HEK293 (cell line): Measurements from ENCODE around the gene DSCAM.

Source experiments
- CTCF ChIA-PET: fragments of 350-600 bp; formaldehyde crosslinking; extraction: SDS; loops from one replicate; lab custom pipeline; 2021; ENCODE audit warnings: antibody characterized with exemption; lab: Yijun Ruan, JAX
- POLR2A ChIA-PET: fragments of 300-600 bp; formaldehyde crosslinking; extraction: SDS; loops from one replicate; lab custom pipeline; 2020; ENCODE audit warnings: antibody characterized with exemption, inconsistent platforms; lab: Yijun Ruan, JAX
- H3K27ac ChIP-seq: fragments of 200-500 bp; sonication (Bioruptor generic); 2 replicates; pipeline ENCODE4 v1.5.1; 2014; ENCODE audit warnings: low read depth, low read length, control low read depth, inconsistent platforms; ENCODE audit errors: extremely low read depth
- H3K36me3 ChIP-seq, 2 experiments: fragments of 200-500 bp in 1 of 2; sonication (Bioruptor generic) in 1 of 2; 1 replicate in 1 of 2; 2 replicates in 1 of 2; pipeline ENCODE4 v1.5.1; 2014 to 2017; ENCODE audit warnings: inconsistent platforms in 2 of 2, low read length in 2 of 2; ENCODE audit not compliant: control insufficient read depth in 2 of 2, insufficient read depth in 1 of 2
- H3K4me1 ChIP-seq: fragments of 200-500 bp; sonication (Bioruptor generic); 2 replicates; pipeline ENCODE4 v1.5.1; 2014; ENCODE audit warnings: mild to moderate bottlenecking, low read length, inconsistent platforms; ENCODE audit not compliant: control insufficient read depth, insufficient read depth
- H3K4me3 ChIP-seq: 2 replicates; pipeline ENCODE4 v1.5.1; 2011; ENCODE audit warnings: low read depth, mild to moderate bottlenecking, control low read depth, low read length, moderate library complexity
- H3K9me3 ChIP-seq: fragments of 200-500 bp; sonication (Bioruptor generic); 2 replicates; pipeline ENCODE4 v1.5.1; 2014; ENCODE audit warnings: low read depth, low read length, inconsistent platforms; ENCODE audit not compliant: control insufficient read depth, insufficient read depth
- GFI1B ChIP-seq: fragments of 450-650 bp; formaldehyde crosslinking; IDR thresholded peaks from 2 replicates; pipeline ENCODE4 v1.5.1; 2016; ENCODE audit warnings: missing biosample characterization, missing genetic modification characterization
- GLI4 ChIP-seq: fragments of 450-650 bp; formaldehyde crosslinking; IDR thresholded peaks from 2 replicates; pipeline ENCODE4 v1.5.1; 2016; ENCODE audit warnings: missing biosample characterization, missing genetic modification characterization
- MZF1 ChIP-seq: fragments of 450-650 bp; formaldehyde crosslinking; IDR thresholded peaks from 2 replicates; pipeline ENCODE4 v1.5.1; 2017; ENCODE audit warnings: missing biosample characterization, missing genetic modification characterization, borderline replicate concordance
- PATZ1 ChIP-seq: fragments of 450-650 bp; formaldehyde crosslinking; IDR thresholded peaks from 2 replicates; pipeline ENCODE4 v1.5.1; 2016; ENCODE audit warnings: missing biosample characterization, missing genetic modification characterization
- PRDM10 ChIP-seq: fragments of 450-650 bp; formaldehyde crosslinking; IDR thresholded peaks from 2 replicates; pipeline ENCODE4 v1.5.1; 2016; ENCODE audit warnings: missing biosample characterization, missing genetic modification characterization
- SALL2 ChIP-seq: fragments of 450-650 bp; formaldehyde crosslinking; IDR thresholded peaks from 2 replicates; pipeline ENCODE4 v1.5.0; 2017; ENCODE audit warnings: missing biosample characterization, mild to moderate bottlenecking, missing genetic modification characterization, borderline replicate concordance
- YY1 ChIP-seq: fragments of 450-650 bp; formaldehyde crosslinking; IDR thresholded peaks from 2 replicates; pipeline ENCODE4 v1.5.1; 2018; ENCODE audit warnings: missing biosample characterization, missing genetic modification characterization
- ZNF174 ChIP-seq: fragments of 450-650 bp; formaldehyde crosslinking; IDR thresholded peaks from 2 replicates; pipeline ENCODE4 v1.5.0; 2017; ENCODE audit warnings: missing biosample characterization, mild to moderate bottlenecking, missing genetic modification characterization
- ZNF175 ChIP-seq: fragments of 450-650 bp; formaldehyde crosslinking; IDR thresholded peaks from 2 replicates; pipeline ENCODE4 v1.5.1; 2016; ENCODE audit warnings: missing biosample characterization, missing genetic modification characterization
- ZNF223 ChIP-seq: fragments of 450-650 bp; formaldehyde crosslinking; IDR thresholded peaks from 2 replicates; pipeline ENCODE4 v1.5.1; 2016; ENCODE audit warnings: missing biosample characterization, missing genetic modification characterization
- ZNF23 ChIP-seq: fragments of 450-650 bp; formaldehyde crosslinking; IDR thresholded peaks from 2 replicates; pipeline ENCODE4 v1.5.1; 2016; ENCODE audit warnings: missing biosample characterization, missing genetic modification characterization, borderline replicate concordance
- ZNF324 ChIP-seq: fragments of 450-650 bp; formaldehyde crosslinking; IDR thresholded peaks from 2 replicates; pipeline ENCODE4 v1.5.1; 2016; ENCODE audit warnings: missing biosample characterization, missing genetic modification characterization
- ZNF366 ChIP-seq: fragments of 450-650 bp; formaldehyde crosslinking; conservative IDR thresholded peaks from 2 replicates; pipeline ENCODE4 v1.5.1; 2016; ENCODE audit warnings: missing biosample characterization, missing genetic modification characterization
- ZNF513 ChIP-seq: fragments of 450-650 bp; IDR thresholded peaks from 2 replicates; pipeline ENCODE4 v1.5.1; 2018; ENCODE audit warnings: missing biosample characterization, missing genetic modification characterization
- ZNF558 ChIP-seq: fragments of 450-650 bp; formaldehyde crosslinking; IDR thresholded peaks from 2 replicates; pipeline ENCODE4 v1.5.1; 2016; ENCODE audit warnings: missing biosample characterization, missing genetic modification characterization
- ZNF600 ChIP-seq: fragments of 450-650 bp; formaldehyde crosslinking; IDR thresholded peaks from 2 replicates; pipeline ENCODE4 v1.5.1; 2016; ENCODE audit warnings: missing biosample characterization, missing genetic modification characterization
- ZNF792 ChIP-seq: fragments of 450-650 bp; formaldehyde crosslinking; IDR thresholded peaks from 2 replicates; pipeline ENCODE4 v1.5.1; 2016; ENCODE audit warnings: missing biosample characterization, missing genetic modification characterization
- ZSCAN16 ChIP-seq: fragments of 450-650 bp; formaldehyde crosslinking; IDR thresholded peaks from 2 replicates; pipeline ENCODE4 v1.5.1; 2016; ENCODE audit warnings: missing biosample characterization, missing genetic modification characterization
- TF ChIP-seq, protein P1 (sequence below): fragments of 450-650 bp; formaldehyde crosslinking; IDR thresholded peaks from 2 replicates; pipeline ENCODE4 v1.5.1; 2017; ENCODE audit warnings: missing biosample characterization, missing genetic modification characterization

DSCAM gene

DNA sequence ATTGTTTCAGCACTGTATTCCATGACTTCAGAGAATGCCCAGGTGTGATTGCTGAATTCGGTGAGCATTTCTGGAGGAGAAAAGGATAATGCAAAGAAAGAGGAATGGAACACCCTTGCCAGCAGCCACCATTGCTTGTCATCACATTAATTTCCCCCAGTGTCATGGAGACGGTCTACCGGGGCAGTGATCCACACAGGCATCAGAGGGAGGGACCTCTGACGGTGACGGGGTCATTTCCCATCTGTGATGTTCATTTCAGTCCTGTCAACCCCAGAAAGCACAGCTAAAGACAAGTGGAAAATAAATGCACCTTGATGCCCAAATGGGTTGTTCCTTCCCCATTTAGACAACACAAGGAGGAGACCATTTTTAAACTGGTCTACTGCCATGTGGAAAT is 603.3 kb downstream of the DSCAM start:
- Histone ChIP-seq H3K36me3 (no peaks in the 10 kb centered on the region), H3K4me1 (no peaks in the 10 kb centered on the region), H3K9me3 (no peaks in the 10 kb centered on the region), H3K4me3 (no peak overlapping the region), H3K27ac (no peak overlapping the region)
- TF ChIP-seq PATZ1 (tag by site-specific recombination) (no peak), ZNF366 (tag by site-specific recombination) (no peak), SALL2 (tag by site-specific recombination) (no peak), ZNF600 (tag by site-specific recombination) (no peak)
- POLR2A ChIA-PET = no interaction called here
- CTCF ChIA-PET = no interaction called here

- no peaks in the 10 kb centered on the region for H3K4me1 ChIP-seq
- ChIA-PET CTCF (interaction anchor here (0.6 to 1.0 kb wide), 2 partner anchors 143 to 652 kb away, joined by 3 read pairs; no protein-coding TSS in a partner anchor), POLR2A (no interaction called here)
- TF ChIP-seq MZF1 (tag by site-specific recombination) (no peak), ZNF558 (tag by site-specific recombination) (no peak), ZNF174 (no peak), ZNF23 (tag by site-specific recombination) (no peak), ZNF223 (tag by site-specific recombination) (no peak), ZNF513 (tag by site-specific recombination) (no peak), GFI1B (tag by site-specific recombination) (no peak), ZNF175 (tag by site-specific recombination) (no peak), ZNF324 (tag by site-specific recombination) (no peak), YY1 (tag by site-specific recombination) (no peak), GLI4 (tag by site-specific recombination) (no peak), PRDM10 (no peak), ZNF792 (tag by site-specific recombination) (no peak), ZSCAN16 (tag by site-specific recombination) (no peak)
- TF ChIP-seq, protein P1, sequence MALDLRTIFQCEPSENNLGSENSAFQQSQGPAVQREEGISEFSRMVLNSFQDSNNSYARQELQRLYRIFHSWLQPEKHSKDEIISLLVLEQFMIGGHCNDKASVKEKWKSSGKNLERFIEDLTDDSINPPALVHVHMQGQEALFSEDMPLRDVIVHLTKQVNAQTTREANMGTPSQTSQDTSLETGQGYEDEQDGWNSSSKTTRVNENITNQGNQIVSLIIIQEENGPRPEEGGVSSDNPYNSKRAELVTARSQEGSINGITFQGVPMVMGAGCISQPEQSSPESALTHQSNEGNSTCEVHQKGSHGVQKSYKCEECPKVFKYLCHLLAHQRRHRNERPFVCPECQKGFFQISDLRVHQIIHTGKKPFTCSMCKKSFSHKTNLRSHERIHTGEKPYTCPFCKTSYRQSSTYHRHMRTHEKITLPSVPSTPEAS (tag by site-specific recombination) = no peak
- H3K9me3 ChIP-seq = no peaks in the 10 kb centered on the region
- no peak overlapping the region for H3K4me3 ChIP-seq
- H3K27ac ChIP-seq = no peak overlapping the region
- H3K36me3 ChIP-seq = no peaks in the 10 kb centered on the region
Measured at GRCh38 chr21:40242586-40243265, 604.2 kb downstream of the DSCAM start.
